SK-N-SH (cell line): Measurements from ENCODE around the gene TEAD2. TPM values are rescaled to one million over a fixed set of nuclear protein-coding genes. Genes with fewer than 3 reads are reported as not detected.

Experiments
- CTCF ChIA-PET: fragments of 300-600, 350-600 bp; formaldehyde crosslinking; extraction: SDS; loops from one replicate; lab custom pipeline; 2021; lab: Yijun Ruan, JAX
- POLR2A ChIA-PET: fragments of 350-600 bp; sonication (Branson Sonifier 250); formaldehyde crosslinking; extraction: SDS; loops from one replicate; lab custom pipeline; 2020; ENCODE audit warnings: antibody characterized with exemption, inconsistent platforms; lab: Yijun Ruan, JAX
- DNase-seq: peaks from one replicate; pipeline ENCODE4 v3.0.0; 2012
- H2AFZ ChIP-seq: fragments of 200-600 bp; sonication (generic); 2 replicates; pipeline ENCODE4 v1.8.1; 2016; ENCODE audit warnings: antibody characterized with exemption, mild to moderate bottlenecking, low read depth
- H3F3A ChIP-seq: fragments of 200-600 bp; sonication (generic); replicated peaks from 2 replicates; pipeline ENCODE3; 2016; ENCODE audit warnings: antibody characterized with exemption, mild to moderate bottlenecking; ENCODE audit not compliant: insufficient read depth
- H3K27ac ChIP-seq, 2 experiments: fragments of 200-500 bp in 1 of 2; fragments of 200-600 bp in 1 of 2; sonication (Bioruptor generic) in 1 of 2; sonication (generic), shearing (Covaris generic) in 1 of 2; 2 replicates each; pipeline versions ENCODE4 v1.5.1 to v1.6.1; 2014 to 2016; ENCODE audit warnings: low read depth in 2 of 2, inconsistent platforms in 1 of 2, low read length in 1 of 2, mild to moderate bottlenecking in 1 of 2, mixed read lengths in 1 of 2
- H3K27me3 ChIP-seq: fragments of 200-600 bp; sonication (generic), shearing (Covaris generic); 2 replicates; pipeline ENCODE4 v1.6.1; 2016; ENCODE audit warnings: mixed run types; ENCODE audit not compliant: insufficient read depth
- H3K36me3 ChIP-seq, 2 experiments: fragments of 200-500 bp in 1 of 2; fragments of 200-600 bp in 1 of 2; sonication (Bioruptor generic) in 1 of 2; sonication (generic) in 1 of 2; replicated peaks in 1 of 2; 2 replicates each; pipeline versions ENCODE3 to v1.5.1; 2014 to 2016; ENCODE audit warnings: low read length in 1 of 2, mild to moderate bottlenecking in 1 of 2; ENCODE audit not compliant: insufficient read depth in 2 of 2, control insufficient read depth in 1 of 2
- H3K4me1 ChIP-seq, 2 experiments: fragments of 200-500 bp in 1 of 2; fragments of 200-600 bp in 1 of 2; sonication (Bioruptor generic) in 1 of 2; sonication (generic), shearing (Covaris generic) in 1 of 2; 2 replicates each; pipeline versions ENCODE4 v1.5.1 to v1.6.1; 2014 to 2016; ENCODE audit warnings: low read depth in 1 of 2, low read length in 1 of 2, mixed run types in 1 of 2; ENCODE audit not compliant: insufficient read depth in 2 of 2, control insufficient read depth in 1 of 2
- H3K4me2 ChIP-seq: fragments of 200-600 bp; sonication (generic), shearing (Covaris generic); 2 replicates; pipeline ENCODE4 v1.6.1; 2017; ENCODE audit warnings: mixed run types
- H3K4me3 ChIP-seq, 2 experiments: fragments of 200-500 bp in 1 of 2; fragments of 200-600 bp in 1 of 2; sonication (Bioruptor generic) in 1 of 2; sonication (generic), shearing (Covaris generic) in 1 of 2; 2 replicates each; pipeline versions ENCODE4 v1.5.1 to v1.8.1; 2014 to 2016; ENCODE audit warnings: low read depth in 2 of 2, inconsistent platforms in 1 of 2, low read length in 1 of 2, mild to moderate bottlenecking in 1 of 2, mixed read lengths in 1 of 2, moderate library complexity in 1 of 2
- H3K79me2 ChIP-seq: fragments of 200-600 bp; sonication (generic); 2 replicates; pipeline ENCODE4 v1.8.1; 2017; ENCODE audit warnings: mild to moderate bottlenecking; ENCODE audit not compliant: insufficient read depth
- H3K9ac ChIP-seq: fragments of 200-600 bp; sonication (generic); 2 replicates; pipeline ENCODE4 v1.6.1; 2017; ENCODE audit warnings: mixed run types
- H3K9me2 ChIP-seq: fragments of 200-600 bp; sonication (generic); 2 replicates; pipeline ENCODE4 v1.6.1; 2017; ENCODE audit warnings: mixed run types
- H3K9me3 ChIP-seq: fragments of 200-600 bp; sonication (generic); 2 replicates; pipeline ENCODE4 v1.6.1; 2017; ENCODE audit warnings: mixed run types, mild to moderate bottlenecking, moderate library complexity
- H4K20me1 ChIP-seq: fragments of 200-600 bp; sonication (generic); 2 replicates; pipeline ENCODE4 v1.6.1; 2017; ENCODE audit warnings: mild to moderate bottlenecking, mixed run types; ENCODE audit not compliant: insufficient read depth
- CHD2 ChIP-seq: fragments of 150-350 bp; IDR thresholded peaks from 2 replicates; pipeline ENCODE4 v1.6.1; 2018; ENCODE audit warnings: low read length; ENCODE audit not compliant: partially characterized antibody
- EZH2phosphoT487 ChIP-seq: fragments of 200-600 bp; sonication (generic); IDR thresholded peaks from 2 replicates; pipeline ENCODE4 v1.6.1; 2017; ENCODE audit warnings: low read depth, mixed run types, mild to moderate bottlenecking, antibody characterized with exemption, moderate library complexity, borderline replicate concordance
- FOXJ3 ChIP-seq: sonication (generic); formaldehyde crosslinking; IDR thresholded peaks from 2 replicates; pipeline ENCODE4 v1.5.1; 2020; ENCODE audit warnings: mild to moderate bottlenecking, missing genetic modification reagents
- FOXM1 ChIP-seq: IDR thresholded peaks from 2 replicates; pipeline ENCODE4 v1.4.0; 2012; ENCODE audit warnings: low read depth, mild to moderate bottlenecking
- GABPA ChIP-seq: IDR thresholded peaks from 2 replicates; pipeline ENCODE4 v1.4.0; 2012; ENCODE audit warnings: low read depth, mild to moderate bottlenecking
- GATA2 ChIP-seq: sonication (generic); formaldehyde crosslinking; IDR thresholded peaks from 2 replicates; pipeline ENCODE4 v1.5.0; 2020; ENCODE audit warnings: mild to moderate bottlenecking, missing genetic modification reagents
- MXI1 ChIP-seq: IDR thresholded peaks from 2 replicates; pipeline ENCODE4 v1.6.1; 2012; ENCODE audit warnings: mild to moderate bottlenecking, low read depth, low read length, improper control_type of control experiment
- NFIC ChIP-seq: IDR thresholded peaks from 2 replicates; pipeline ENCODE4 v1.4.0; 2012; ENCODE audit warnings: borderline replicate concordance
- POLR2AphosphoS5 ChIP-seq: IDR thresholded peaks from 2 replicates; pipeline ENCODE4 v1.6.1; 2012; ENCODE audit warnings: low read depth, low read length
- RCOR1 ChIP-seq: fragments of 150-350 bp; IDR thresholded peaks from 2 replicates; pipeline ENCODE4 v1.6.1; 2017; ENCODE audit warnings: antibody characterized with exemption, low read length
- RFX5 ChIP-seq: IDR thresholded peaks from 2 replicates; pipeline ENCODE4 v1.6.1; 2012; ENCODE audit warnings: mild to moderate bottlenecking, improper control_type of control experiment, low read length
- TAF1 ChIP-seq: IDR thresholded peaks from 2 replicates; pipeline ENCODE4 v1.6.1; 2012; ENCODE audit warnings: low read depth, mild to moderate bottlenecking, low read length, moderate library complexity, borderline replicate concordance
- TCF12 ChIP-seq: IDR thresholded peaks from 2 replicates; pipeline ENCODE4 v1.4.0; 2012
- TEAD4 ChIP-seq: IDR thresholded peaks from 2 replicates; pipeline ENCODE4 v1.4.0; 2012; ENCODE audit warnings: mild to moderate bottlenecking, borderline replicate concordance; ENCODE audit not compliant: insufficient read depth
- WGBS: methylation state at CpG from one replicate; pipeline ENCODE4 v1.1.6; 2017; ENCODE audit warnings: low lambda C conversion rate; 5-methylcytosine and 5-hydroxymethylcytosine counted together
- polyA plus RNA-seq, 3 experiments: library from polyadenylated mRNA; depleted of rRNA; stranded (reverse); fragments of >200 nt; gene quantifications; 2 replicates each; pipeline ENCODE4 v1.2.3, GENCODE V29; 2012
- TF ChIP-seq, protein P1 (sequence below): fragments of 150-350 bp; IDR thresholded peaks from 2 replicates; pipeline ENCODE4 v1.6.1; 2016; ENCODE audit warnings: mild to moderate bottlenecking, low read depth, low read length
- TF ChIP-seq, protein P2 (sequence below): IDR thresholded peaks from 2 replicates; pipeline ENCODE4 v1.4.0; 2012; ENCODE audit warnings: low read depth
- TF ChIP-seq, protein P3 (sequence below): IDR thresholded peaks from 2 replicates; pipeline ENCODE4; 2012
- TF ChIP-seq, protein P4 (sequence below): IDR thresholded peaks from 2 replicates; pipeline ENCODE4 v1.6.1; 2012; ENCODE audit warnings: mild to moderate bottlenecking, low read depth, low read length, moderate library complexity

Gene TEAD2
- polyA plus RNA-seq, 1 of the 3 experiments (the other 2 are of a cell fraction), result 27.9 TPM

DNA sequence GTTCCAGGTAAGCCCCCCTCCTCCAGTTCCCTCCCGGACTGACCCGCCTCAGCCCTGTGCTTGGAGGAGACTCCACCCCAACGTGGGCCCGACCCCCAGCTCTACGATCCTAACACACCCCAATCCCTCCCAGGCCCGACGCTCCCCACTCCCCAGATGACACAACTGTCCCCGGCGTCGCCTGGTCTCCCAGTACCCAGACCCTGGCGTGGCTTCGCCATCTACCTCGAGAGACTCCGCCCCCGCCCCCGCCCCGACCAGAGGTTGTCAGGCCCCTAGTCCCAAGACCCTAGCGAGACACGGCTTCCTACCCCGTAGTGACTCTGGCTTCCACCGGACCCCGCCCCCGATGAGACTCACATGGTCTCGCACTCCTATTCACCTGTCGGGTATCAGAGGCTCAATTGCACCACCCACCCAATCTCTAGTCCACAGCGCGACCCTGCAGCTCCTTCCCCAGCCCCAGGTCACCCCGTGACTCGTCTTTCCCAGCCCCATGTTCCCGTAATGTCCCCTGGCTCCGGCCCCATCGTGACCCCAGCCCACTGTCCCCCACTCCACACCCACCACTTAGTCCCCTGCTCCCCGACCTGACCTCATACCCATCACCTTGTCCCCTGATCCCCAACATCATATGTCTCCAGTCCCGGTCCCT lies 24.1 kb downstream of the TEAD2 start:
- Histone ChIP-seq H3K79me2 (no peaks in the 10 kb centered on the region), H3F3A (peaks cover 2% of the 10 kb centered on the region), H3K4me3 (no peak overlapping the region), H3K4me2 (no peak overlapping the region), H3K9ac (no peak overlapping the region), H3K27ac (no peak overlapping the region), H3K36me3 (peaks cover 12 to 19% of the 10 kb centered on the region in 2 experiments), H3K9me2 (no peaks in the 10 kb centered on the region), H3K27me3 (no peaks in the 10 kb centered on the region), H2AFZ (no peak overlapping the region), H3K4me1 (peaks cover 0 to 6% of the 10 kb centered on the region in 2 experiments; a peak in 1 of 4 replicates), H3K9me3 (no peaks in the 10 kb centered on the region), H4K20me1 (peaks cover 2% of the 10 kb centered on the region; the same call in 1 of the 2 replicates)
- TF ChIP-seq EZH2phosphoT487 (no peak), RCOR1 (no peak), GABPA (no peak), NFIC (no peak), FOXJ3 (no peak), FOXM1 (no peak), GATA2 (no peak), TEAD4 (no peak), TAF1 (no peak), RFX5 (no peak), MXI1 (no peak), CHD2 (no peak), POLR2AphosphoS5 (no peak), TCF12 (no peak)
- TF ChIP-seq, protein P1, sequence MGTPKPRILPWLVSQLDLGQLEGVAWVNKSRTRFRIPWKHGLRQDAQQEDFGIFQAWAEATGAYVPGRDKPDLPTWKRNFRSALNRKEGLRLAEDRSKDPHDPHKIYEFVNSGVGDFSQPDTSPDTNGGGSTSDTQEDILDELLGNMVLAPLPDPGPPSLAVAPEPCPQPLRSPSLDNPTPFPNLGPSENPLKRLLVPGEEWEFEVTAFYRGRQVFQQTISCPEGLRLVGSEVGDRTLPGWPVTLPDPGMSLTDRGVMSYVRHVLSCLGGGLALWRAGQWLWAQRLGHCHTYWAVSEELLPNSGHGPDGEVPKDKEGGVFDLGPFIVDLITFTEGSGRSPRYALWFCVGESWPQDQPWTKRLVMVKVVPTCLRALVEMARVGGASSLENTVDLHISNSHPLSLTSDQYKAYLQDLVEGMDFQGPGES, result no peak
- TF ChIP-seq, protein P2, sequence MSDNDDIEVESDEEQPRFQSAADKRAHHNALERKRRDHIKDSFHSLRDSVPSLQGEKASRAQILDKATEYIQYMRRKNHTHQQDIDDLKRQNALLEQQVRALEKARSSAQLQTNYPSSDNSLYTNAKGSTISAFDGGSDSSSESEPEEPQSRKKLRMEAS, result no peak
- TF ChIP-seq, protein P3, sequence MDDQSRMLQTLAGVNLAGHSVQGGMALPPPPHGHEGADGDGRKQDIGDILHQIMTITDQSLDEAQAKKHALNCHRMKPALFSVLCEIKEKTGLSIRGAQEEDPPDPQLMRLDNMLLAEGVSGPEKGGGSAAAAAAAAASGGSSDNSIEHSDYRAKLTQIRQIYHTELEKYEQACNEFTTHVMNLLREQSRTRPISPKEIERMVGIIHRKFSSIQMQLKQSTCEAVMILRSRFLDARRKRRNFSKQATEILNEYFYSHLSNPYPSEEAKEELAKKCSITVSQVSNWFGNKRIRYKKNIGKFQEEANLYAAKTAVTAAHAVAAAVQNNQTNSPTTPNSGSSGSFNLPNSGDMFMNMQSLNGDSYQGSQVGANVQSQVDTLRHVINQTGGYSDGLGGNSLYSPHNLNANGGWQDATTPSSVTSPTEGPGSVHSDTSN, result no peak
- TF ChIP-seq, protein P4, sequence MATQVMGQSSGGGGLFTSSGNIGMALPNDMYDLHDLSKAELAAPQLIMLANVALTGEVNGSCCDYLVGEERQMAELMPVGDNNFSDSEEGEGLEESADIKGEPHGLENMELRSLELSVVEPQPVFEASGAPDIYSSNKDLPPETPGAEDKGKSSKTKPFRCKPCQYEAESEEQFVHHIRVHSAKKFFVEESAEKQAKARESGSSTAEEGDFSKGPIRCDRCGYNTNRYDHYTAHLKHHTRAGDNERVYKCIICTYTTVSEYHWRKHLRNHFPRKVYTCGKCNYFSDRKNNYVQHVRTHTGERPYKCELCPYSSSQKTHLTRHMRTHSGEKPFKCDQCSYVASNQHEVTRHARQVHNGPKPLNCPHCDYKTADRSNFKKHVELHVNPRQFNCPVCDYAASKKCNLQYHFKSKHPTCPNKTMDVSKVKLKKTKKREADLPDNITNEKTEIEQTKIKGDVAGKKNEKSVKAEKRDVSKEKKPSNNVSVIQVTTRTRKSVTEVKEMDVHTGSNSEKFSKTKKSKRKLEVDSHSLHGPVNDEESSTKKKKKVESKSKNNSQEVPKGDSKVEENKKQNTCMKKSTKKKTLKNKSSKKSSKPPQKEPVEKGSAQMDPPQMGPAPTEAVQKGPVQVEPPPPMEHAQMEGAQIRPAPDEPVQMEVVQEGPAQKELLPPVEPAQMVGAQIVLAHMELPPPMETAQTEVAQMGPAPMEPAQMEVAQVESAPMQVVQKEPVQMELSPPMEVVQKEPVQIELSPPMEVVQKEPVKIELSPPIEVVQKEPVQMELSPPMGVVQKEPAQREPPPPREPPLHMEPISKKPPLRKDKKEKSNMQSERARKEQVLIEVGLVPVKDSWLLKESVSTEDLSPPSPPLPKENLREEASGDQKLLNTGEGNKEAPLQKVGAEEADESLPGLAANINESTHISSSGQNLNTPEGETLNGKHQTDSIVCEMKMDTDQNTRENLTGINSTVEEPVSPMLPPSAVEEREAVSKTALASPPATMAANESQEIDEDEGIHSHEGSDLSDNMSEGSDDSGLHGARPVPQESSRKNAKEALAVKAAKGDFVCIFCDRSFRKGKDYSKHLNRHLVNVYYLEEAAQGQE, result no peak
- DNase-seq, result no peak
- POLR2A ChIA-PET, result no interaction called here
- WGBS, result 54% methylated on average over 34 of the region's 34 CpGs
- CTCF ChIA-PET, result no interaction called here
